Astrocyte of the cerebellum (primary cell): ENCODE data around the gene ALKBH8.
"Not testable (repeated sequence)": the region's sequence is repeated elsewhere in the genome, so short reads cannot be mapped to it uniquely, and the experiment has no call there.

Experiments used
- DNase-seq: peaks from one replicate; pipeline ENCODE4 v3.0.0-alpha.2; 2011; ENCODE audit warnings: low read depth
- H3K4me3 ChIP-seq: 2 replicates; pipeline ENCODE4 v1.5.1; 2011; ENCODE audit warnings: mild to moderate bottlenecking, low read depth, low read length, moderate library complexity
- in situ Hi-C: cut with HindIII; loops from 2 replicates; pipeline ENCODE4 v1.10.0; 2017; ENCODE audit warnings: low sequenced_read_pairs
- TF ChIP-seq, protein P1 (sequence below): IDR thresholded peaks from 2 replicates; pipeline ENCODE4 v1.5.1; 2012; ENCODE audit warnings: low read length, low read depth, moderate library complexity, mild to moderate bottlenecking; ENCODE audit errors: missing control alignments

The ALKBH8 gene

GRCh38 chr11:107577346-107577711 is 11.8 kb upstream of the ALKBH8 start:
- no peak overlapping the region for H3K4me3 ChIP-seq
- TF ChIP-seq, protein P1, sequence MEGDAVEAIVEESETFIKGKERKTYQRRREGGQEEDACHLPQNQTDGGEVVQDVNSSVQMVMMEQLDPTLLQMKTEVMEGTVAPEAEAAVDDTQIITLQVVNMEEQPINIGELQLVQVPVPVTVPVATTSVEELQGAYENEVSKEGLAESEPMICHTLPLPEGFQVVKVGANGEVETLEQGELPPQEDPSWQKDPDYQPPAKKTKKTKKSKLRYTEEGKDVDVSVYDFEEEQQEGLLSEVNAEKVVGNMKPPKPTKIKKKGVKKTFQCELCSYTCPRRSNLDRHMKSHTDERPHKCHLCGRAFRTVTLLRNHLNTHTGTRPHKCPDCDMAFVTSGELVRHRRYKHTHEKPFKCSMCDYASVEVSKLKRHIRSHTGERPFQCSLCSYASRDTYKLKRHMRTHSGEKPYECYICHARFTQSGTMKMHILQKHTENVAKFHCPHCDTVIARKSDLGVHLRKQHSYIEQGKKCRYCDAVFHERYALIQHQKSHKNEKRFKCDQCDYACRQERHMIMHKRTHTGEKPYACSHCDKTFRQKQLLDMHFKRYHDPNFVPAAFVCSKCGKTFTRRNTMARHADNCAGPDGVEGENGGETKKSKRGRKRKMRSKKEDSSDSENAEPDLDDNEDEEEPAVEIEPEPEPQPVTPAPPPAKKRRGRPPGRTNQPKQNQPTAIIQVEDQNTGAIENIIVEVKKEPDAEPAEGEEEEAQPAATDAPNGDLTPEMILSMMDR, result no peak
- no peak for DNase-seq
- in situ Hi-C loops, result no loop called here

DNA sequence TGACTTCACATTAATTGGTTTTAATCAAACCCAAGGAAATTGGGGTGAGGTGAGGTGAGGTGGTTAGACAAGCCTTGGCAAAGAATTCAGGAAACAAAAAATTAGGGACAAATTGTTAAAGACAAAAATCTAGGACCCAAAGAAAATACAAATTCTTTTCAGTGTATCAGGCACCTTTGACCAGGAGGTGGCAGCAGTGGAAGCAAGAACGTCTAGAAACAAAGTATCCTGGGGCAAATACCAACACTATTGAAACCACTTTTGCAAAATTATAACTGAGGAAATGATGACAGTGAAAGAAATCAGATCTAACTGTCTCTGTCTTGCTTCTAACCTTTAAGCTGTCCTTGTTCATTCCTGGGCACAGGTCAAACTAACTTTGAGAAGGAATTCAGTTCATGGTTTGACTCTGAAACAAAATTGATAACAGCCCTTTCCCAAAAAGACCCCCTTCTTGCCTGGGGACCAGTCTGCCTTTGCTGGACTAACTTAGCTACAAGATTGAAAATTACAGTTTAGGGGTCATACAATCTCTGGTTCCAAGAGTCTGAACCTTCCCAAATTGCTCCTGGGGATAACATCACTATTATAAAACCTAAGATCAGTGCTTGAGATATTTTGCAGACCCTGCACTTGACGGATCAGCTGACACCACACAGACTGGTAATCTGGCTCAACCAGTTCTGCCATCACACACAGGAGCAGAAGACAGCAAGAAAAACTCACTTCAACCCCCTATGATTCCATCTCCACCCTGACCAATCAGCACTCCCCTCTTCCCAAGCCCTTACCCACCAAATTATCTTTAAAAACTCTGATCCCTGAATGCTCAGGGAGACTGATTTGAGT is 11.2 kb upstream of the ALKBH8 start:
- TF ChIP-seq, protein P1, result peak; percentile 72
- in situ Hi-C loops, H3K4me3 ChIP-seq: not testable (repeated sequence)
- peak; percentile 31 for DNase-seq

DNA sequence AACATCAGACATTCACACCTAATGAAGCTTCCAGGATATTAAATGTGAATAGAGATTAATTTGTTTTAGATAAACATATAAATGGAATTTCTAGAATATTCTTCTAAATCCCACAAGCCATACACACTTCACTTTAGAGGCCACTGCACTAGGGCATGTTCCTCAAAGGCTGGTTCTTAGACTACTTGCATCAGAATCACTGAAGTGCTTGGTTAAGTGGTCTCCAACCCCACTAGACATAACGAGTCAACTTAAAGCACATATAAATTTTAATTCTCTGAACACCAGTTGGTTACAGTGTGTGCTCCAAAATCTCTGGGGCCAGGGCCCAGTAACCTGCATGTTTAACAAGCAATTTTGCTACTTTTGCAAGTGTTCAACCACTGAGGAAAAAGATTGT is 7.9 kb upstream of the ALKBH8 start:
- in situ Hi-C loops, result no loop called here
- no peak for DNase-seq
- H3K4me3 ChIP-seq, result no peak overlapping the region
- TF ChIP-seq, protein P1, result no peak

- DNase-seq, result no peak
- H3K4me3 ChIP-seq, result no peak overlapping the region
- in situ Hi-C loops, result no loop called here
- TF ChIP-seq, protein P1, result no peak
Measured at GRCh38 chr11:107570015-107570414, 4.5 kb upstream of the ALKBH8 start.

- no peak overlapping the region for H3K4me3 ChIP-seq
- TF ChIP-seq, protein P1, result no peak
- in situ Hi-C loops, result no loop called here
- no peak for DNase-seq
Measured at GRCh38 chr11:107567739-107568335, 2.3 kb upstream of the ALKBH8 start.

DNA sequence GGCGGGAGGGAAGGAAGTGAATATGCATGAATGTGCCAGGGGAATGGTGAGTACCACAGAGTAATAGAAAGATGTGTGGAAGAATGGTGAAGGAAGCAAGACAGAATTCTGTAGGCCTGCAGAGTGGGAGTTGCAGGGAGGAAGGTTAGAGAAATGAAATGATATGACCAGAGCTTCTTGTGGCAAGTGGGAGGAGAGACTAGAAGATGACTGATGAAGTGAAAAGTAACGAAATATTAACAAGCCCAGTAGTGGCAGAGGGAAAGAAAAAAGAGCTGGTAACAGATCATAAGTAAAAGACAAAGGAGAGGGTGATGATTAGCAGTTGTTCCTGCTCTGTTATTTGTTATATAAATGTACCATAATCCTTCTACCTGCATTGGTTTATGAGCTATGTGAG is 1.0 kb upstream of the ALKBH8 start:
- TF ChIP-seq, protein P1, result no peak
- in situ Hi-C loops, result no loop called here
- no peak for DNase-seq
- no peak overlapping the region for H3K4me3 ChIP-seq

DNA sequence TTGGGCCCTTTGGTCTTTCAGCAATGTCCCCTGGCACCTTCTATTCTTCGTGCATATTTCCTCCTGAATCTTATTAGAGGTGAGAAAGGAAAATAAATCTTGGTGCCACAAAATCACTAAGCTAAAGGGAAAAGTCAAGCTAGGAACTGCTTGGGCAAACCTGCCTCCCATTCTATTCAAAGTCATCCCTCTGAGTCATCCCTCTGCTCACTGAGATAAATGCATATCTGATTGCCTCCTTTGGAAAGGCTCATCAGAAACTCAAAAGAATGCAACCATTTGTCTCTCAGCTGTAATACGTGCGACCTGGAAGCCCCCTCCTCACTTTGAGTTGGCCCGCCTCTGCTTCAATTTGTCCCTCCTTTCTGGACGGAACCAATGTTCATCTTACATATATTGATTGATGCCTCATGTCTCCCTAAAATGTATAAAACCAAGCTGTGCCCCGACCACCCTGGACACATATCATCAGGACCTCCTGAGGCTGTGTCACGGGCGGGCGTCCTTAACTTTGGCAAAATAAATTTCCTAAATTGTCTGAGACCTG is 493 bp upstream of the ALKBH8 start:
- DNase-seq, in situ Hi-C loops: not testable (repeated sequence)
- H3K4me3 ChIP-seq, result peak overlapping the region; percentile 57
